Endothelial cell of umbilical vein (primary cell): ENCODE results near the gene BMP2.

Experiments
- EZH2 ChIP-seq: IDR thresholded peaks from 2 replicates; pipeline ENCODE4 v1.6.1; 2012; ENCODE audit warnings: borderline replicate concordance, low read depth, mild to moderate bottlenecking, moderate library complexity, low read length, inconsistent platforms; ENCODE audit not compliant: severe bottlenecking
- FOS ChIP-seq: IDR thresholded peaks from 2 replicates; pipeline ENCODE4 v1.6.1; 2011; ENCODE audit warnings: mild to moderate bottlenecking, low read length, moderate library complexity, borderline replicate concordance; ENCODE audit not compliant: insufficient read depth
- GATA2 ChIP-seq: IDR thresholded peaks from 2 replicates; pipeline ENCODE4 v1.7.0; 2011; ENCODE audit warnings: low read depth, mild to moderate bottlenecking, moderate library complexity, mixed read lengths, low read length; ENCODE audit not compliant: insufficient read length, insufficient read depth
- JUN ChIP-seq: IDR thresholded peaks from 2 replicates; pipeline ENCODE4 v1.6.1; 2011; ENCODE audit warnings: borderline replicate concordance, low read depth; ENCODE audit not compliant: insufficient read length, insufficient read depth
- MAX ChIP-seq: IDR thresholded peaks from 2 replicates; pipeline ENCODE4 v1.6.1; 2011; ENCODE audit not compliant: insufficient read depth, insufficient read length
- MYC ChIP-seq: IDR thresholded peaks from one replicate; pipeline ENCODE4 v1.6.1; 2011; ENCODE audit warnings: mild to moderate bottlenecking, low read depth, low read length
- POLR2A ChIP-seq: IDR thresholded peaks from 2 replicates; pipeline ENCODE4 v1.6.1; 2012; ENCODE audit warnings: low read depth, mild to moderate bottlenecking, control low read depth, low read length
- POLR2AphosphoS5 ChIP-seq: IDR thresholded peaks from 2 replicates; pipeline ENCODE4 v1.6.1; 2012; ENCODE audit warnings: low read depth, mild to moderate bottlenecking, control low read depth, low read length, moderate library complexity; ENCODE audit not compliant: insufficient read depth
- TF ChIP-seq, protein P1 (sequence below), 2 donors: IDR thresholded peaks; 1 replicate in 1 of 2; 2 replicates in 1 of 2; pipeline ENCODE4 v1.5.1; 2011; ENCODE audit warnings: low read length in 2 of 2, mild to moderate bottlenecking in 2 of 2, moderate library complexity in 2 of 2, control low read depth in 1 of 2, inconsistent platforms in 1 of 2, low read depth in 1 of 2; ENCODE audit not compliant: insufficient read depth in 1 of 2; ENCODE audit errors: extremely low read depth in 1 of 2

- TF ChIP-seq JUN (no peak), EZH2 (no peak), POLR2A (no peak), POLR2AphosphoS5 (no peak), MAX (no peak), MYC (no peak), GATA2 (no peak), FOS (no peak)
- TF ChIP-seq, protein P1, sequence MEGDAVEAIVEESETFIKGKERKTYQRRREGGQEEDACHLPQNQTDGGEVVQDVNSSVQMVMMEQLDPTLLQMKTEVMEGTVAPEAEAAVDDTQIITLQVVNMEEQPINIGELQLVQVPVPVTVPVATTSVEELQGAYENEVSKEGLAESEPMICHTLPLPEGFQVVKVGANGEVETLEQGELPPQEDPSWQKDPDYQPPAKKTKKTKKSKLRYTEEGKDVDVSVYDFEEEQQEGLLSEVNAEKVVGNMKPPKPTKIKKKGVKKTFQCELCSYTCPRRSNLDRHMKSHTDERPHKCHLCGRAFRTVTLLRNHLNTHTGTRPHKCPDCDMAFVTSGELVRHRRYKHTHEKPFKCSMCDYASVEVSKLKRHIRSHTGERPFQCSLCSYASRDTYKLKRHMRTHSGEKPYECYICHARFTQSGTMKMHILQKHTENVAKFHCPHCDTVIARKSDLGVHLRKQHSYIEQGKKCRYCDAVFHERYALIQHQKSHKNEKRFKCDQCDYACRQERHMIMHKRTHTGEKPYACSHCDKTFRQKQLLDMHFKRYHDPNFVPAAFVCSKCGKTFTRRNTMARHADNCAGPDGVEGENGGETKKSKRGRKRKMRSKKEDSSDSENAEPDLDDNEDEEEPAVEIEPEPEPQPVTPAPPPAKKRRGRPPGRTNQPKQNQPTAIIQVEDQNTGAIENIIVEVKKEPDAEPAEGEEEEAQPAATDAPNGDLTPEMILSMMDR (IDR thresholded peaks at IDR 0.05; ENCODE audit: extremely low read depth in 1 of 2, insufficient read depth in 1 of 2, low read depth in 1 of 2, low read length in 2 of 2) = no peak
These were observed 47.5 kb downstream of the BMP2 start for GRCh38 chr20:6814945-6815344.
